Vagina (tissue), 2 donors: ENCODE data around the gene MTMR3. TPM values are rescaled to one million over a fixed set of nuclear protein-coding genes. Genes with fewer than 3 reads are reported as not detected.

ENCODE experiments used
- DNase-seq, 2 donors: peaks; one replicate each; pipeline ENCODE4 v3.0.0-alpha.2; 2017; ENCODE audit errors: extremely low spot score in 2 of 2
- H3K27ac ChIP-seq: fragments of 200-600 bp; sonication (generic); one replicate; pipeline ENCODE4 v1.5.1; 2019
- H3K27me3 ChIP-seq: fragments of 200-600 bp; sonication (generic); one replicate; pipeline ENCODE4 v1.5.1; 2019
- H3K36me3 ChIP-seq, 2 donors: fragments of 200-600 bp; sonication (generic); one replicate each; pipeline ENCODE4 v1.5.1; 2017 to 2019
- H3K4me1 ChIP-seq: fragments of 200-600 bp; sonication (generic); one replicate; pipeline ENCODE4 v1.5.1; 2019
- H3K4me3 ChIP-seq, 2 donors: fragments of 200-600 bp; sonication (generic); 1 replicate in 1 of 2; 2 replicates in 1 of 2; pipeline ENCODE4 v1.5.1; 2016 to 2019
- H3K9me3 ChIP-seq: fragments of 200-600 bp; sonication (generic); one replicate; pipeline ENCODE4 v1.5.1; 2019
- CTCF ChIP-seq, 3 experiments: fragments of 450-650 bp in 2 of 3; fragments of 200-600 bp in 1 of 3; sonication (generic) in 1 of 3; IDR thresholded peaks; one replicate each; pipeline ENCODE4 v1.5.1; 2017 to 2019; ENCODE audit warnings: antibody characterized with exemption in 3 of 3, mild to moderate bottlenecking in 2 of 3, moderate library complexity in 2 of 3
- POLR2A ChIP-seq, 2 donors: fragments of 450-650 bp; IDR thresholded peaks; one replicate each; pipeline ENCODE4 v1.6.1; 2017; ENCODE audit warnings: antibody characterized with exemption in 2 of 2, mild to moderate bottlenecking in 2 of 2, moderate library complexity in 2 of 2
- POLR2AphosphoS5 ChIP-seq, 2 donors: sonication (generic); formaldehyde crosslinking; IDR thresholded peaks; one replicate each; pipeline ENCODE4 v1.9.0; 2017; ENCODE audit warnings: antibody characterized with exemption in 2 of 2, mild to moderate bottlenecking in 2 of 2, low read depth in 1 of 2; ENCODE audit not compliant: insufficient read depth in 1 of 2
- intact Hi-C: fragments of 100-400 bp; cut with DNase I; formaldehyde crosslinking; loops from one replicate; pipeline ENCODE4 v1.15.1; 2023
- total RNA-seq: library from RNA; depleted of rRNA; stranded (reverse); fragments of >200 nt; gene quantifications from one replicate; pipeline ENCODE4 v1.2.3, GENCODE V29; 2016

Gene MTMR3
- total RNA-seq, 1 donor from 2014 or later: 66.8 TPM

- no peaks in the 10 kb centered on the region for H3K27me3 ChIP-seq
- no peak for TF ChIP-seq POLR2A (IDR thresholded peaks at IDR 0.05)
- TF ChIP-seq POLR2AphosphoS5 (IDR thresholded peaks at IDR 0.05; ENCODE audit: insufficient read depth in 1 of 2, low read depth in 1 of 2): no peak
- H3K9me3 ChIP-seq: no peaks in the 10 kb centered on the region
- intact Hi-C loops: loop anchor here (10.0 kb wide), 1 partner anchor 278 kb away; the partner anchor contains the start of gene CABP7
- no peaks in the 10 kb centered on the region for H3K4me1 ChIP-seq
- H3K27ac ChIP-seq: no peak overlapping the region
- H3K36me3 ChIP-seq: peaks cover 0 to 31% of the 10 kb centered on the region in 2 donors
- no peak overlapping the region for H3K4me3 ChIP-seq
- DNase-seq: no peak
Observed at GRCh38 chr22:30002861-30003486, 120.0 kb downstream of the MTMR3 start.

GRCh38 chr22:30004101-30004500 is 121.1 kb downstream of the MTMR3 start:
- Histone ChIP-seq H3K36me3 (peaks cover 0 to 33% of the 10 kb centered on the region in 2 donors), H3K27me3 (no peaks in the 10 kb centered on the region), H3K9me3 (no peaks in the 10 kb centered on the region), H3K4me1 (no peaks in the 10 kb centered on the region), H3K4me3 (no peak overlapping the region), H3K27ac (no peak overlapping the region)
- TF ChIP-seq CTCF (IDR thresholded peaks at IDR 0.05) (no peak), POLR2AphosphoS5 (IDR thresholded peaks at IDR 0.05; ENCODE audit: insufficient read depth in 1 of 2, low read depth in 1 of 2) (no peak), POLR2A (IDR thresholded peaks at IDR 0.05) (no peak)
- intact Hi-C loops: loop anchor here (10.0 kb wide), 1 partner anchor 279 kb away; the partner anchor contains the start of gene CABP7
- no peak for DNase-seq

- Histone ChIP-seq H3K36me3 (peaks cover 0 to 28% of the 10 kb centered on the region in 2 donors), H3K27ac (no peak overlapping the region), H3K9me3 (no peaks in the 10 kb centered on the region), H3K27me3 (no peaks in the 10 kb centered on the region), H3K4me3 (no peak overlapping the region), H3K4me1 (no peaks in the 10 kb centered on the region)
- TF ChIP-seq POLR2A (IDR thresholded peaks at IDR 0.05): no peak
- TF ChIP-seq CTCF (IDR thresholded peaks at IDR 0.05): no peak
- TF ChIP-seq POLR2AphosphoS5 (IDR thresholded peaks at IDR 0.05; ENCODE audit: insufficient read depth in 1 of 2, low read depth in 1 of 2): no peak
- intact Hi-C loops: loop anchor here (10.0 kb wide), 1 partner anchor 280 kb away; the partner anchor contains the start of gene CABP7
- DNase-seq: no peak
Observed at GRCh38 chr22:30004694-30005093, 121.7 kb downstream of the MTMR3 start.

GRCh38 chr22:30005213-30005857 is 122.4 kb downstream of the MTMR3 start:
- no peak for DNase-seq
- H3K27me3 ChIP-seq: no peaks in the 10 kb centered on the region
- intact Hi-C loops: loop anchor here (10.0 kb wide), 1 partner anchor 281 kb away; the partner anchor contains the start of gene CABP7

More at GRCh38 chr22:30005213-30005857, 122.4 kb downstream of the MTMR3 start:
- H3K4me3 ChIP-seq: no peak overlapping the region
- no peak overlapping the region for H3K27ac ChIP-seq
- peaks cover 0 to 33% of the 10 kb centered on the region in 2 donors for H3K36me3 ChIP-seq
- H3K9me3 ChIP-seq: no peaks in the 10 kb centered on the region
- peaks cover 3% of the 10 kb centered on the region for H3K4me1 ChIP-seq
- no peak for TF ChIP-seq POLR2A (IDR thresholded peaks at IDR 0.05)
- TF ChIP-seq POLR2AphosphoS5 (IDR thresholded peaks at IDR 0.05; ENCODE audit: insufficient read depth in 1 of 2, low read depth in 1 of 2): peak in 1 of 2 donors; percentile 48
- peak; percentile 64 to 86 (median 85) for TF ChIP-seq CTCF (IDR thresholded peaks at IDR 0.05)
